Measurements from ENCODE around the gene RTF1.

GRCh38 chr15:41490355-41490754 is 73.5 kb downstream of the RTF1 start:
- TF ChIP-seq CTCF (optimal IDR thresholded peaks at IDR 0.05 in 1 of 3, IDR thresholded peaks at IDR 0.05 in 1 of 3, conservative IDR thresholded peaks at IDR 0.05 in 1 of 3; ENCODE audit: extremely low read depth in 1 of 3, insufficient read depth in 2 of 3, low read length in 3 of 3) (no peak), EZH2 (IDR thresholded peaks at IDR 0.05; ENCODE audit: low read length) (no peak)

Data from keratinocyte (primary cell).